UCSD-AML1 (cell line): ENCODE results near the gene GLRX.
A peak's percentile ranks its signal among the peaks of the same experiment; 100 is the strongest.

Experiments used
- DNase-seq: peaks from one replicate; lab custom pipeline; 2025; ENCODE audit not compliant: unreplicated experiment; lab: John Stamatoyannopoulos, UW

The GLRX gene

DNA sequence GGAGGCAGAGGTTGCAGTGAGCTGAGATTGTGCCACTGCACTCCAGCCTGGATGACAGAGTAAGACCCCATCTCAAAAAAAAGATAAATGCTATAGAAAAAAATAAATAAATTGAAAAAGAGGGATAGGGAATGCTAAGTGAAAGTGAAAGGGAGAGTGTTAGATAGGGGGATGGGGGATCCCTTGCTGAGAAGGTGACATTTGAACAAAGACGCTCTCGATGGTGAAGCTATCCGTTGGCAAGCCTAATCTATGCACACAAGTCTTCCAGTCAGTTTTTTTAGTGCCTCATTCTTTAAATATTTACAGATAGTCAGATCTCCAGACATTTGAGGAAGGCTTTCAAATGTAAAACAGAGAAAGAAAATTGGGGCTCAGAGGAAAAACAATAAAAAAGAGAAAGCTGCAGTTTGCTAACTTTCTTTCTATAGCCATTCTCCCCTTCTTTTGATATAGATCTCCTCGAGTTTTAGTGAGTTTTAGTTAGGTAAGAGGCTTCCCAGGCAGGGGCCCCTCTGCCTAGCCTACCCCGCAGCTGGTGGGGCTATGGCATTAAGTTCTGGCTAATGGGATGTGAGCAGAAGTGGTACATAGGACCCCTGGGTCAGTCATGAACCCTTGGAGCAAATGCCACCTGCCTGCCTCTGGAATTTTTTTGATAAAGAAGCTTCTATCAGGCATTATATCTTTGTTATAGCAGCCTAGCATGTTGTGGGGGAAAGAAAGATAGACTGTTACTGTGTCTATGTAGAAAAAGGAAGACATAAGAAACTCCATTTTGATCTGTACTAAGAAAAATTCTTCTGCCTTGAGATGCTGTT, 12.0 kb downstream of the GLRX start:
- no peak for DNase-seq

DNA sequence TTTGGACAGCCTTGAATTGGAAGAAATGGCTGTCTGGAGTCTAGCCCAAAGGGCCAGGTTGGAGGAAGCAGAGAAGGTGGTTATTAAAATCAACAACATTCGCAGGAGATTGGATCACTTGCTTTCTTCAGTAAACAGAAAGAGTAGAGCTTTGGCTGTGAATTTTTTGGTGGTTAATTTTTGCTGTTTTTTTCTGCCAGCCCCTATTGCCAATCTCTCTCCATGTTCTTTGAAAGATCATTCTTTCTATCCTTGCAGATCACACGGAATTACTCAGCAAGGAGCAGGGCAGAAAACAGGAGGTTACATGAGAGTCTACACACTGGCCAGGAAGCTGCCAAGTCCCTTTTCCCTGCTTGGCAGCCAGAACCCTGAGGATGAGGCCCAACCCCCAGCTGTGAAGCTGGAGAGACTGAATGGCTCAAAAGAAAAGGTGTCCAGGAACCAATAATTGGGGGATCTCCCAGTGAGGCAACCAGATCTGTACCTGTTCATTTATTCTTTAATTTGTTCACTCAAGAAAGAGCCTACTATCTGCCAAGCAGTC, 13.0 kb downstream of the GLRX start:
- no peak for DNase-seq

DNA sequence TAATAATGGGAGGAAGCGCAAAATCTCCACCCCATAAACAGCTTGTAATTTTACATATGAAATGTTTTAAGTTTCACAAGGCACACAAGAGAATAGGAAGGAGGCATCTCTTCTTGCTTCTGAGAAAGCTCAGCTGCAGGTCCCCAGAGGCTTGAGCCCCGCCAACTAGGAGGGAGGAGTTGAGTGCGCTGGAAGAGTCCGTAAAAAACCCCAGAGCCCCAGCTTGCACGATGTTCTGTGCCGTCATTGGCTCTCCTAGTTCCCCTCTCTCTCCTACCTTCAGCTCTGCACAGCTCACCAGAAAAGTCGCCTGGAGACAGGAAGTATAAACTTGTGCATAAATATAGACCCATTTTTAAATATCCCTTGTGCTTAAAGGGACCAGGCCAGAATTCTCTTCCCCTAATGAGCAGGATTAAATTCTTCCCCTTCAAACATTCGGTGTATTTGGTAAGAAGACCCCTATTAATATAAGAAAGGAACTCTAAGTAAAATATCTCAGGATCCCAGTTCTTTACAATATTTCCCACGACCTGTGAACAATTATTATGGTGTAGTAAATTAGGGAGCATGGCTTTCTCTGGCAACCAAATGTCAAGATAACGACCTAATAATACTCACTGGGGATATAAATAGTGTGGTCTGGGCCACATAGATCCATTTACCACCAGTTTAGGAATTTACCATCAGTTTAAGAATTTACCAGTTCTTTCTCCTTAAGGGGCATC, 13.7 kb downstream of the GLRX start:
- peak; percentile 66 for DNase-seq

DNA sequence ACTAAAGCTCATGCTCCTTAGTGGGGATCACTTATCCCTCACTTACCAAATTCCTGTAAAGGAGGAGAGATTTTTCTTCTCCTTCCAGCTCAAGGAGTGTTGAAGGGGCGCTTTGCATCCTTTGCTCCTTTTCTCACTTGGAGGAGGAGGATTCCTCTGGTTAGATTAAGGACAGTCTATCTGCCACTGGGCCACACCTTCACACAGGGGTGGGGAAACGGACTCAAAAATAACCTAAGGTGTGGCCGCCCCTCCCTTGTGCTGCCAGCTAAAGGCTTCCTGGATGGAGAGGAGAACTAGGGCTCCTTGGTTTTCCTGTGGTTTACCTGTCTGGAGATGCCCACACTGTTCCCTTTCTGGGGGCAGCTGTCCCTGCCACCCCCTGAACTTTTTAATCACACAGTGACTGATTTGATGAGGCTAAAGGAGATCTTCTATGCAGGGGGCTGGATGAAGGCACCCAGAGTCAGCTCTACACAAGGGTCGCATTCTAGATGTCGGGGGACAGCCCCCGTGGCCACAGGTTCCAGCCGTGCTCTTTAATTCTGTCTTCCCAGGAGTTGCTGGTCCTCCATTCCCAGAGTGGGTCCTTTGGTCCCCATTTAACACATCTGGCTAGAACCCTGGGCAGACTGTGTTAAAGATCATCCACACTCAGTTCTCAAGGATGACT, 14.4 kb downstream of the GLRX start:
- DNase-seq = no peak

DNA sequence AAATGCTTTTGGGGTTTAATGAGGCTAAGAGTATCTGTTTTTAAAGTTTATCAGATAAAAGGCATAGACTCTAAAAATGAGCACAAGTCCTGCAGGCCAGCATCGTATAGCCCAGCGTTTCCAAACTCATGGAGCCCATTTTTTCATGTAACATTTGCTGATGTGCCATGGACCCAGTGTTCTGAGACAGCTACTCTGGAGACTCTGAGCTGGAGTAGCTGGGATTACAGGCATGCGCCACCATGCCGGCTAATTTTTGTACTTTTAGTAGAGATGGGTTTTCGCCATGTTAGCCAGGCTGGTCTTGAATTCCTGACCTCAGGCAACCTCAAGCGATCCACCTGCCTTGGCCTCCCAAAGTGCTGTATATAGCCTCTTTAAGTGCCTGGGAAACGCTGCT, 15.8 kb downstream of the GLRX start:
- no peak for DNase-seq

DNA sequence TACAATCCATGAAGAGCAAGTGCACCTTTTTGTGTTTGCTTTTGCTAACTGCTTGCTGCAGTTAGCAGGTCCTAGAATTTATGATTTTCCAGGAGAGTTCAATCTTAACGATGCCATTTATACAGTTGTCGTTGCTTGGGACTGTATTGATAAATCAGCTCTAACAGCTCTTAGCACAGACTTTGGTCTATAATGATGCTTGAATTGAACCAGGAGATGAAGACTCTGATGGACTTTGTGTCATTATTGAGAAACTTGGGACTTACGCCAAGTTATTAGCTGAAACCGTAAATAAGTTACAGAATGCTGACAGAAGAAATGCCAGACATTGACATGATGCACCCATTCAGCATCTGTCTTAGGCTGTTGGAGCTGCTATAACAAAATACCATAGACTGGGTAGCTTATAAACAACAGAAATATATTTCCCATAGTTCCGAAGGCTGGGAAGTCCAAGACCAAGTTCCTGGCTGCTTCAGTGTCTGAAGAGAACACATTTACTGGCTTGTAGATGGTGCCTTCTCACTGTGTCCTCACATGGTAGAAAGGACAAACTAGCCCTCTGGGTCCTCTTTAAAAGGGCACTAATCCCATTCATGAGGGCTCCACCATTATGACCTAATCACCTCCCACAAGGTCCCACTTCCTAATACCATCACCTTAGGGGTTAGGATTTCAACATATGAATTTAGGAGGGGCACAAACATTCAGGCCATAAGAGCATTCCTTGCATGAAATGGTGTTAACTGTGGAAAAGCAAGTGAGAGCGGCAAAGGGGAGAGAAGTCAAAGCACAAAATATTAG, 17.6 kb downstream of the GLRX start:
- DNase-seq = no peak

DNA sequence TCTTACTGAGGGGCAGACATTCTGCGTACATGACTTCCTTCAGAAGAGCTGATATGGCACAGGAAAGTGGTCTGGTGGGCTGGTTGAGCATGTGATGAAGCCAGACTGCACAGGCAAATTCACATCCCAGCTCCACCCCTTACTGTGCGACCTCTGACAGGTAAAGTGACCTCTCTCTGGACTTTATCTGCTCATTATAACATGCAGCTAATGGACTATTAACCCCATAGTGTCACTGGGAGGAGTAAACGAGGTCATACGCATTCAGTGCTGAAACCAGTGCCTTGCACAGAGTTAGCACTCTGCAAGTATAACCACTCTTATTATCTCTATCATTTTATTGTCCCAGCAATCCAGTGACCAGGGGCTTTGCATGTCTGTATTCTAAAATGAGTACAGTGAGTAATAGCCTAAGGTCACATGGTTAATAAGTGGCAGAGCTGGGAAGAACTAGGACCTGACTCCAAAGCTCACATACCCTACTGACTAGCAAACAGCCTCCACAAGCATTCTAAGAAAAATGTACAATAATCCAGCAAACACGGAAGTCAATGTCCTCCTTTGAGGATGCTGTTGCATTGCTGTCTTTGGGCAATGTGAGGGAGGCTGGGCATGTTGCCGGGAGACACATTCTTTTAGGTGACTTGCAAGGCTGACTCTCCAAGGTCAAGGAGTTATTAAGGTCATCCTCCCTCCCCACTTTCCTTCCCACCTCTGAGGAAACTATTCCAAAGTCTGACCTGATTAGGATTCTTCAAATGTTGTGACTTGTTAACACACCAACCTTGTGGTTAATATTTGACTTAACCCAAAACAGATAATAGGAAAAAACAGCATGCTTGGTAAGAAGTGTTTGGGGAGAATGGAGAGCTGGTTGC, 19.0 kb downstream of the GLRX start:
- no peak for DNase-seq

DNA sequence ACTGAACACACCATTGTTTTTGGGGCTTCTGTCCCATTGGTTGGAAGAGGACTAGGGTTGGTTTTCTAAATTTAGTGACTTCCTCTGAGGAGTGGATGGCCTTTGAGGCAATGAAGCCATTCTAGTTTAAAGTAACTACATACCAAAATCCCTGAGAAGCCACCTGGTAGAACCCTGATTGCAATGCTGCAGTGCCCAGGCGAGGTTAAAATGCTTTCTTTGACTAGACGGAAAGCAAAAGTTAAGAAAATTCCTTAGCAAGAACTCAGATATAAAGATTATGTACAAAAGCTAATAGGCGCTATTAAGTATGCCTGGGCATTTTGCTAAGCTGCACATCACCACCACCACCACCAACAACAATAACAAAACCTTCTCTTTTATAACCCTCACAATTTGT, 20.6 kb downstream of the GLRX start:
- DNase-seq = no peak

DNA sequence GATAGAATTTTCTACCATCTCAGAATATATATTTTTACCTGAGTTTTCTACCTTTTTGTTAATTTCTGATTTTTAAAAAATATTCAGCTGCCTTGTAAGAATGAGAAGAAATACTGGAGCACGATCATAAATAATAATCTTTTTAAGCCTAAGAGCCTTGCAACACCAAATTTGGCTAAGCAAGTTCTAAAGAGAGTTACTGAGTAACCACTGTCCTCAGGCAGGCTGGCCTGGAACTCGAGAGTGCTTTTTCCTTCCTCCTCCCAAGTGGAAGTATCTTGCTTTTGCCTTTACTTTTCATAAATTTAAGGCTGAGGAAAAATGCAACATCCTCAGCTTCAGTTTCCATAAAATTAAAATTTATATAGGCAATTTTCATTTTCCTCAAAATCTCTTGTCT, 21.0 kb downstream of the GLRX start:
- no peak for DNase-seq

DNA sequence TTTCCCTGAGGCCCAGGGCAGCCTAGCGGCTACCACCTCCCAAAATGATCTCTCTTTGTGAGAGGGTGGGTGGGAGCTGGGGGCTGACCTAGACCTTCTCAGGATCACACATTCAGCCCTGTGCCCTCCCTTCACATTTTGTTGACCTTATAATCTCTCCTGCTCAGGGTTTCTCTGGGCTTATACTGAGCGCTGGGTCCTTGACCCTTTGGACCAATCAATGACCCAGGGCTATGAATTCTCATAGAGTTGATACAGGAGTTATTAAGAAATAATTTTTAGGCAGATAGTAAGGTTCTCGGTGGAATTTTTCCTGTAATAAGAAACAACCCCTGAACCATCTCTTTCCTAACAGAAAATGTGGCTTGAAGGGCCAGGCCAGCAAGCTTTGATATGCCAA, 22.0 kb downstream of the GLRX start:
- no peak for DNase-seq

DNA sequence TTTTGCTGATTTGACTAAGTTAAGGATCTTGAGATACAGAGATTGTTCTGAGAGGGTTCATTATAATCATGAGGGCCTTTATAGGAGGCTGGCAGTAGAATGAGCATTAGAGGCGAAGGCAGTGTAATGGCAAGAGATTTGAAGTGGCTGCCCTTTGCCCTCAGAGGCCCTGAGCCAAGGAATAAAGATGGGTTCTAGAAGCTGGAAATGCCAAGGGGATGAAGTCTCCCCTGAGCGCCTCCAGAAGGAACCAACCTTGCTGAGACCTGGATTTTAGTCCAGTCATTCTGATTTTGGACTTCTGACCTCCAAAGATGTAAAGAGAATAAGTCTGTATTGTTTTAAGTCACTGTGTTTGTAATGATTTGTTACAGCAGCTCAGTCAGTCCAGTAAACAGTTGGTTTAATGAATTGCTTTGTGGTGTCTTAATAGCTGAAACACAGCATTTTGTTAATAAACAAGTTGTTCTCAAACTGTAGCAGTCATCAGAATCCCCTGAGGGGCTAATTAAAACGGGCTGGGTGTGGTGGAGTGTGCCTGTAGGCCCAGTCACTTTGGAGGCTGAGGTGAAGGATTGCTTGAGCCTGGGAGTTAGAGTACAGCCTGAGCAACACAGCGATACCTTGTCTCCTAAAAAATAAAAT, 23.2 kb downstream of the GLRX start:
- no peak for DNase-seq

DNA sequence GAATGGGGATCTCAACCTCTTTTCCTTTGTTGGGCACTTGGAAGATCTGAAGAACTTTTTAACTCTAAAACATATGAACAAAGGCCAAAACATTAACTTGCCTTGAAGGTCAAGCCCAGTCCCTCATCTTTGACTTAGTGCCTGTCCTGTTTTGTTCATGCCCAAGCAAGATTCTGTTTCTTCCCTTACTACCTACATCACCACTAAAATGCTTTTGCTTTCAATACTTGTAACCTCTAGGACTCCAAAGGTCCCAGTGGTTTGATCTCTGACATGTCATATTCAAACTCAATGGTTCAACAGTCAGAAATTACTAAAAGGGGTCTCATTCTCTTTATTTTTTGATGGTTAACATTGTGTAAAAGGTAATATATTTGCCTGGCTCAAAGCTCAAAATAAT, 24.0 kb downstream of the GLRX start:
- DNase-seq = no peak

DNA sequence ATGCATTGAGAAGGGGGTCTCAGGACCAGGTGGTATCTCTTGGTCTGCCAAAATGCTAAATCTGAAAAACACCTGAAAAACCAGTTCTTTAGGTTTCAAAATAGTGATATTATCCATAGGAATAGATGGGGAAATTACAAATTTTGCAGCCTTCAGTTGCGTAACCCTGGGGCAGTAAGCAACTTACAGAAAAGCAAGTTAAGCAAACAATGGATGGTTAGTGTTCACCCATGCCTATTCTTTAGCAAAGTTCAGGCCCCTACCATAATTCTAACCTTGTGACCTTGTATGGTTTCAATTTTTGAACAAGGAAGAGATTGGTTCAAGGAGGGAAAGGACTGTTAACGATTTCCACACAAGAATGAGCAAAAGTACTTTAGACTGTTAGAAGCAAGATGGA, 24.5 kb downstream of the GLRX start:
- DNase-seq = no peak

DNA sequence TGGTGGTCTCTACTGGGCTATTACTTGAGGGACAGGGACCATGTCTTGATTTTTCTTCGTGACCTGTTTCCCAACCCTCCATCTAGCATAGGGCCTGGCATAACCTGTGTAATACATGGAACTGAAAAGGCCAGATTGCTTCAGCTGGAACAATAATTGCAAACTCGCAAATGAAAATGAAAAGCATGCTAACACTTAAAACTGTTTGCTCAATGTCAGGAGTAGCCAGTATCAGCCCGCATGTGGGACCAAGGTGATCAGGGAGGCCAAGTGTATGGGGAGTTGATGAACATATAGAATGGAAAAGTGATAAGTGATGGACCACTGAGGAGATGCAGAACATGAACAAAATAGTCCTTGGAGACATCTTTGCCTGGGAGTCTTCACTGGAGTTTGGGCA, 25.2 kb downstream of the GLRX start:
- no peak for DNase-seq

DNA sequence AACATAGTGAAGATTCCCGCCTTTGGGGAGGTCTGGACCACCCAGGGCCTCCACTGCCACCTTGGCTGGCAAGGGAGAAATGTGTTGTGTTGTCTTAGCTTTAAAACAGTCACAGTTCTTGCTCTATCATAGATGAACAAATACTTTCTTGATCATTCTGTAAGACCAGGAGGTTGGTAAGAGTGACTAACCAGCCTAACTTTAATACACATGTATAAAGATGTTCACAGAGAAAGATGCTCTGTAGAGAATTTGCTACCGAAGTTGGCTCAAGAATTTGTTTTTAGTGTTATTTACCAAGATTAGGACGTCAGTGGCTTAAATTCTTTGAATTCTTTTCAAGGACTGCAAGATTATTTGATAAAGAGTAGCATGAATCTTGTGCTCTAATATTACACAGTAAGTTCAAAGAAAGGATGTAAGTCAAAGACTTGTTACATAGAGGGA, 28.4 kb downstream of the GLRX start:
- no peak for DNase-seq

DNA sequence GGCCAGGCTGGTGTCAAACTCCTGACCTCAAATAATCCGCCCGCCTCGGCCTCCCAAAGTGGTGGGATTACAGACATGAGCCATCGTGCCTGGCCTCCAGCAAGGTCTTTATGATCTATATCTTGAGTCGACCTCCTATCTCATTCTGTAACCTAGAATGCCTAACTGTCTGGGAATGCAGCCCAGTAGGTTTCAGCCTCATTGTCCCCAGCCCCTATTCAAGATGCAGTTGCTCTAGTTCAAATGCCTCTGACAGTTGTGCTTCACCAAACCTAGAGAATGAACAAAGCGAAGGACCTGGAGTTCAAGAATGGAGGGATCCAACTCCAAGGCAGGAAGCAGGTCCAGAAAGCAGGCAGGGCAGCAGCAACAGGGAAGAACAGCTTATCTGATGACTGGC, 30.8 kb downstream of the GLRX start:
- no peak for DNase-seq

DNA sequence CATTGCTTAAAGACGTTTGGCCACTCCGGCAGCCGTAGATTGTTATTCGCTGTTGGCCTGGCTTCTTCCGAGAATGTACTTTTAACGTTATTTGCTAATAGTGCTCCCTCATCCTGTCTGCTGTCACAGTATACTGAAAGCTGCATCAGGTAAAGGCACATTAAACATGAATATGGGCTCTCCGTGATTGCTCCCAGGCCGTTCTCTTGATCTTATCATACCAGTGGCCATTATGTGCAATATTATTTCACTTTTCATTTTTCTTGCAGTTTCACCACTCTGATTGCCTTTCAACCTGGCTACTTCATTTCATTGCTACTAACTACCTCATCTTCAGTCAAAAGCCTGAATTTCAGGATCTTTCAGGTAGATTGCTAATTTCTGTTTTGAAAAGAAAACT, 34.0 kb downstream of the GLRX start:
- DNase-seq = no peak

DNA sequence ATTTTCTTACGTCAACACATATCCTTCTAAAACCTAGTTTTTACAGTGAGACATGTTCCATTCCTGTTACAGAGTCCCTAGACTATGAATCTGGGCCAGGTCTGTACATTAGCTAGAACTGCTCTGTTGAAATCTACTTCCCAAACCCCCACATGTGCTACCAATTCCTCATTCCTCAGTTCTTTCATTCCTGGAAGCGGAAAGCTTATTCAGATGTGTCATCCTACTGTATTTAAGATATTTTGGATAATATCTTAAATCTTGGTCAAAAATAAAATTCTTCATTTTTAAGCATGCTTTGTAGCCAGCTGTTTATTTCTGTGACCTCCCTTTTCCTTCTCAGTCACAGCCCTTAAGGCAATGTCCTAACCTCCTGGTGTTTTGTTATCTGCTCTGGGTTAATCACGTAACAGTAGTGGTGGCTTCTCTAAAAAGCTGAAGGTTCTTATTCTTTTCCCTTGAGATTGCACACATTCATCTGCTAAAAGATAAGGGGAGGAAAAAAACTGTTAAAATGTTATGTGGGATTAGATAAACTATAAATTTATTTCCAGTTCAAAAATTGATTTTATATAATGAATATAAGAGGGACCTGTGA, 35.6 kb downstream of the GLRX start:
- no peak for DNase-seq
